HCT116 (cell line): ENCODE results near the gene PLK2. TPM values are rescaled to one million over a fixed set of nuclear protein-coding genes. Genes with fewer than 3 reads are reported as not detected.

Experiments
- ATAC-seq: fragments of 200-7000 bp; cut with Tn5 transposase; 2 replicates; pipeline ENCODE4 v1.9.1; 2020; ENCODE audit warnings: mild to moderate bottlenecking, moderate library complexity
- BruUV-seq: library from RNA; stranded (reverse); fragments of 400-500 nt; replicated peaks from 2 replicates; lab custom pipeline; 2021; lab: Mats Ljungman, UMichigan
- CTCF ChIA-PET: fragments of 300-600 bp; sonication (Branson Sonifier 250); formaldehyde crosslinking; loops from one replicate; lab custom pipeline; 2021; ENCODE audit warnings: antibody characterized with exemption; lab: Charles Lee
- POLR2A ChIA-PET: fragments of 300-600, 350-600 bp; sonication (Branson Sonifier 250); formaldehyde crosslinking; loops from one replicate; lab custom pipeline; 2021; ENCODE audit warnings: antibody characterized with exemption; lab: Charles Lee
- RAD21 ChIA-PET, 2 experiments: fragments of 300-600 bp; sonication (Branson Sonifier 250); formaldehyde crosslinking; loops; one replicate each; lab custom pipeline; 2023; ENCODE audit warnings: low total read pairs in 2 of 2; ENCODE audit not compliant: uncharacterized antibody in 2 of 2, unreplicated experiment in 2 of 2, low non-redundant PET in 1 of 2; lab: Charles Lee
- DNase-seq: peaks from one replicate; pipeline ENCODE4 v3.0.0-alpha.2; 2010; ENCODE audit warnings: low read depth, low spot score
- H2AFZ ChIP-seq: fragments of 200-600 bp; shearing (Covaris generic), sonication (generic); 2 replicates; pipeline ENCODE4 v1.6.1; 2017; ENCODE audit warnings: low read depth, mixed run types, mixed read lengths, antibody characterized with exemption, low read length; ENCODE audit not compliant: poor library complexity, severe bottlenecking
- H3K27ac ChIP-seq: 2 replicates; pipeline ENCODE4 v1.5.1; 2012; ENCODE audit warnings: low read depth, low read length
- H3K27me3 ChIP-seq: fragments of 200-600 bp; sonication (generic); 2 replicates; pipeline ENCODE4 v1.6.1; 2016; ENCODE audit warnings: mixed run types, low read length, mixed read lengths; ENCODE audit not compliant: insufficient read depth
- H3K36me3 ChIP-seq, 2 experiments: fragments of 200-500 bp in 1 of 2; fragments of 200-600 bp in 1 of 2; sonication (Bioruptor generic) in 1 of 2; sonication (generic) in 1 of 2; 2 replicates each; pipeline versions ENCODE4 v1.5.1 to v1.6.1; 2014 to 2016; ENCODE audit warnings: low read length in 2 of 2, inconsistent platforms in 1 of 2, mixed read lengths in 1 of 2, mixed run types in 1 of 2; ENCODE audit not compliant: insufficient read depth in 2 of 2, control insufficient read depth in 1 of 2
- H3K4me1 ChIP-seq, 2 experiments: fragments of 200-600 bp in 1 of 2; sonication (generic) in 1 of 2; 2 replicates each; pipeline versions ENCODE4 v1.5.1 to v1.6.1; 2012 to 2017; ENCODE audit warnings: low read length in 2 of 2, inconsistent platforms in 1 of 2, mild to moderate bottlenecking in 1 of 2, mixed read lengths in 1 of 2, mixed run types in 1 of 2, moderate library complexity in 1 of 2; ENCODE audit not compliant: insufficient read depth in 2 of 2, control insufficient read depth in 1 of 2
- H3K4me2 ChIP-seq: fragments of 200-600 bp; sonication (generic); 2 replicates; pipeline ENCODE4 v1.6.1; 2017; ENCODE audit warnings: mixed run types, low read length, mixed read lengths
- H3K4me3 ChIP-seq, 2 experiments: fragments of 200-600 bp in 1 of 2; sonication (generic) in 1 of 2; replicated peaks in 1 of 2; 2 replicates each; pipeline ENCODE4 v1.5.1; 2011 to 2016; ENCODE audit warnings: low read length in 2 of 2, control low read depth in 1 of 2, low read depth in 1 of 2, mild to moderate bottlenecking in 1 of 2, mixed read lengths in 1 of 2, mixed run types in 1 of 2
- H3K79me2 ChIP-seq: fragments of 200-600 bp; sonication (generic); 2 replicates; pipeline ENCODE4 v1.6.1; 2017; ENCODE audit warnings: mild to moderate bottlenecking, mixed run types, low read length, moderate library complexity, mixed read lengths; ENCODE audit not compliant: insufficient read depth
- H3K9ac ChIP-seq: fragments of 200-600 bp; sonication (generic); 2 replicates; pipeline ENCODE4 v1.6.1; 2016; ENCODE audit warnings: low read length, mixed read lengths
- H3K9me2 ChIP-seq: fragments of 200-600 bp; sonication (generic), shearing (Covaris generic); 2 replicates; pipeline ENCODE4 v1.6.1; 2017; ENCODE audit warnings: mixed run types, mild to moderate bottlenecking, moderate library complexity; ENCODE audit not compliant: insufficient read depth
- H3K9me3 ChIP-seq, 2 experiments: fragments of 200-500 bp in 1 of 2; fragments of 200-600 bp in 1 of 2; sonication (Bioruptor generic) in 1 of 2; sonication (generic) in 1 of 2; 2 replicates each; pipeline ENCODE4 v1.6.1; 2014 to 2017; ENCODE audit warnings: low read length in 2 of 2, mixed read lengths in 2 of 2, inconsistent platforms in 1 of 2, low read depth in 1 of 2, mild to moderate bottlenecking in 1 of 2, mixed run types in 1 of 2, moderate library complexity in 1 of 2; ENCODE audit not compliant: control insufficient read depth in 1 of 2, insufficient read depth in 1 of 2
- H4K20me1 ChIP-seq: fragments of 200-600 bp; sonication (generic), shearing (Covaris generic); 2 replicates; pipeline ENCODE4 v1.6.1; 2017; ENCODE audit warnings: mixed run types, mild to moderate bottlenecking, moderate library complexity; ENCODE audit not compliant: insufficient read depth
- CBX3 ChIP-seq: IDR thresholded peaks from 2 replicates; pipeline ENCODE4 v1.6.1; 2012; ENCODE audit warnings: low read depth
- CEBPB ChIP-seq: IDR thresholded peaks from 2 replicates; pipeline ENCODE4 v1.6.1; 2012; ENCODE audit warnings: low read depth
- CTCF ChIP-seq, 3 experiments: fragments of 200-600 bp in 1 of 3; sonication (generic) in 1 of 3; IDR thresholded peaks in 2 of 3; conservative IDR thresholded peaks in 1 of 3; 2 replicates each; pipeline ENCODE4 v1.5.1; 2012 to 2017; ENCODE audit warnings: low read depth in 2 of 3, low read length in 2 of 3, antibody characterized with exemption in 1 of 3, borderline replicate concordance in 1 of 3, control low read depth in 1 of 3, mild to moderate bottlenecking in 1 of 3, mixed read lengths in 1 of 3, mixed run types in 1 of 3, moderate library complexity in 1 of 3; ENCODE audit not compliant: insufficient read depth in 1 of 3
- EGR1 ChIP-seq: IDR thresholded peaks from 2 replicates; pipeline ENCODE4 v1.6.1; 2012; ENCODE audit warnings: low read depth
- EZH2 ChIP-seq: fragments of 200-600 bp; sonication (generic); IDR thresholded peaks from 2 replicates; pipeline ENCODE4 v1.6.1; 2017; ENCODE audit warnings: antibody characterized with exemption, mixed run types
- EZH2phosphoT487 ChIP-seq: fragments of 200-600 bp; IDR thresholded peaks from 2 replicates; pipeline ENCODE4 v1.6.1; 2018; ENCODE audit warnings: antibody characterized with exemption, borderline replicate concordance
- POLR2A ChIP-seq: IDR thresholded peaks from 2 replicates; pipeline ENCODE4 v1.7.0; 2011; ENCODE audit warnings: borderline replicate concordance; ENCODE audit not compliant: insufficient read depth, insufficient read length; ENCODE audit errors: extremely low read depth
- RAD21 ChIP-seq: IDR thresholded peaks from 2 replicates; pipeline ENCODE4 v1.6.1; 2012; ENCODE audit warnings: low read depth, mild to moderate bottlenecking
- REST ChIP-seq: IDR thresholded peaks from 2 replicates; pipeline ENCODE4 v1.6.1; 2012; ENCODE audit warnings: low read depth
- SIN3A ChIP-seq: IDR thresholded peaks from 2 replicates; pipeline ENCODE4 v1.6.1; 2012; ENCODE audit warnings: low read depth
- YY1 ChIP-seq: IDR thresholded peaks from 2 replicates; pipeline ENCODE4 v1.6.1; 2011; ENCODE audit warnings: low read length, low read depth, moderate library complexity, mild to moderate bottlenecking; ENCODE audit not compliant: insufficient replicate concordance; ENCODE audit errors: extremely low read depth
- ZNF274 ChIP-seq: fragments of 200-500 bp; sonication (Bioruptor generic); IDR thresholded peaks from 2 replicates; pipeline ENCODE4 v1.6.1; 2014; ENCODE audit warnings: mild to moderate bottlenecking, low read depth, low read length, inconsistent platforms
- intact Hi-C: fragments of 100-400 bp; cut with micrococcal nuclease; formaldehyde crosslinking; loops from 2 replicates; pipeline ENCODE4 v1.10.0; 2022
- total RNA-seq: library from RNA; stranded (reverse); gene quantifications from one replicate; pipeline ENCODE4 v1.2.1, GENCODE V29; 2021; ENCODE audit not compliant: unreplicated experiment

The PLK2 gene
- total RNA-seq, 1 experiment from 2014 or later = 54.6 TPM

- Histone ChIP-seq H3K27me3 (no peaks in the 10 kb centered on the region), H4K20me1 (no peaks in the 10 kb centered on the region), H3K79me2 (no peaks in the 10 kb centered on the region), H3K4me2 (no peak overlapping the region), H3K9me2 (no peaks in the 10 kb centered on the region), H3K36me3 (no peaks in the 10 kb centered on the region), H3K4me3 (no peak overlapping the region), H3K9ac (no peak overlapping the region), H3K4me1 (peaks cover 0 to 11% of the 10 kb centered on the region in 2 experiments; a peak in 1 of 4 replicates), H3K27ac (no peak overlapping the region), H2AFZ (no peak overlapping the region), H3K9me3 (no peaks in the 10 kb centered on the region)
- no TSS peak for BruUV-seq
- DNase-seq (no peak), ATAC-seq (no peak)
- TF ChIP-seq POLR2A (no peak), YY1 (no peak), CEBPB (no peak)
- ChIA-PET CTCF (no interaction called here), POLR2A (no interaction called here), RAD21 (no interaction called here)
- intact Hi-C loops = no loop called here
These were observed 52.7 kb downstream of the PLK2 start for GRCh38 chr5:58407042-58407719.

GRCh38 chr5:58406394-58406793 is 53.5 kb downstream of the PLK2 start:
- intact Hi-C loops = no loop called here
- BruUV-seq = no TSS peak
- ChIA-PET CTCF (no interaction called here), RAD21 (no interaction called here), POLR2A (no interaction called here)
- H3K9ac ChIP-seq = no peak overlapping the region
- no peak overlapping the region for H3K4me3 ChIP-seq
- ATAC-seq (no peak), DNase-seq (no peak)
- no peaks in the 10 kb centered on the region for H3K36me3 ChIP-seq
- H4K20me1 ChIP-seq = no peaks in the 10 kb centered on the region
- no peaks in the 10 kb centered on the region for H3K9me2 ChIP-seq
- peaks cover 0 to 11% of the 10 kb centered on the region in 2 experiments; a peak in 1 of 4 replicates for H3K4me1 ChIP-seq
- no peak overlapping the region for H3K4me2 ChIP-seq
- H3K27ac ChIP-seq = no peak overlapping the region
- no peaks in the 10 kb centered on the region for H3K79me2 ChIP-seq
- H3K9me3 ChIP-seq = no peaks in the 10 kb centered on the region
- no peak overlapping the region for H2AFZ ChIP-seq
- H3K27me3 ChIP-seq = no peaks in the 10 kb centered on the region
- TF ChIP-seq REST (no peak), EZH2 (no peak), EZH2phosphoT487 (no peak), RAD21 (no peak), ZNF274 (no peak), CTCF (IDR thresholded peaks at IDR 0.05 in 2 of 3, conservative IDR thresholded peaks at IDR 0.05 in 1 of 3; ENCODE audit: borderline replicate concordance in 1 of 3, insufficient read depth in 1 of 3, low read depth in 2 of 3, low read length in 2 of 3) (no peak), CBX3 (no peak), SIN3A (no peak), EGR1 (no peak)
